GM19455 (cell line): ENCODE data around the gene S100A7.
"Not testable (repeated sequence)": the region's sequence is repeated elsewhere in the genome, so short reads cannot be mapped to it uniquely, and the experiment has no call there.

Source experiments
- ATAC-seq: cut with Tn5 transposase; IDR thresholded peaks from one replicate; pipeline ENCODE4 v1.9.1; 2021; ENCODE audit not compliant: unreplicated experiment

S100A7 gene

DNA sequence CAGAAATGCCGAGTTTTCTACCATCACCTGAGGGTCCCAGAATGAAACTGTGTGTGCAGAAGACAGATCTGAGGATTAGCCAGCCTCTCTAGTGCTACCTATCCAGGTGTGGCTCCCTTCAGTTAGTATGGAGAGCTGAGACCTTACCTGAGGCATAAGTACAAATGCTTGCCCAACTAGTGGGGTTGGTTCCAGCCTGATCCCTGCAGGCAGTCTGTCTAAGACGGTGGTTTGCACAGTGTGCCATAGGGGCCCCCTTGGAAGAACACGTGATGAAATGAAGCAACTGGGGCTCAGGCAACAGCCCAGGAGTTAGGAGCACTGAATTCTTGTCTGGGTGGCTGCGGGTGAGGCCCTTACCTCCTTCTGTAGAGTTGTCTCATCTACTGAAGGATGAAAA lies 28.5 kb downstream of the S100A7 start:
- no peak for ATAC-seq

DNA sequence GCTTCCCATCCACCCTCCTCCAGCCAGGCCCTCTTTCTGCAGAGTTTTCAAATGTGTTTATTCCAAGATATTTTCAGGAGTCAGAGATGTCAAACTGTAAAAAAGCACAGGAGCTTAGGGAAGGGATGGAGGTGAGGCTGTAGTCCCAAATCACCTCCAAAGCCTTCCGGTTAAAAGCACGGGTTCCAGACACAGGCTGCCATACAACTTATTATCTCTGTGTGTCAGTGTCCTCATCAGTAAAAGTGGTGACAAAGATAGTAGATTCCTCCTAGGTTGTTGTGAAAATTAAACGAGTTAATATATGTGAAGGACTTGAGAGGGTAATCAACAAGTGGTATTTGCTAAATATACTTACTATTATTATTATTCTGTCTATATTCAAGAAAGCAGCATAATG lies 29.0 kb downstream of the S100A7 start:
- no peak for ATAC-seq

DNA sequence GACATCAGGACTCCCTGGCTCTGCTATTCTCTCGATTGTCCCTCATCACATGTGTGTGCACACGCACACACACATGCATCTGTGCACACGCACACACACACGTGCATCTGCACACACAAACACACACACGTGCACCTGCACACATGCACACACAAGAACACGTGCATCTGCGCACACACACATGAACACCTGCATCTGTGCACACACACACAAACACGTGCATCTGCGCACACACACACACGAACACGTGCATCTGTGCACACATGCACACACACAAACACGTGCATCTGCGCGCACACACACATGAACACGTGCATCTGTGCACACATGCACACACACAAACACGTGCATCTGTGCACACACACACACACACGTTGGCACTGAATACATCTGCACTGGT lies 29.4 kb downstream of the S100A7 start:
- no peak for ATAC-seq

GRCh38 chr1:153430561-153430960 lies 29.9 kb downstream of the S100A7 start:
- no peak for ATAC-seq

DNA sequence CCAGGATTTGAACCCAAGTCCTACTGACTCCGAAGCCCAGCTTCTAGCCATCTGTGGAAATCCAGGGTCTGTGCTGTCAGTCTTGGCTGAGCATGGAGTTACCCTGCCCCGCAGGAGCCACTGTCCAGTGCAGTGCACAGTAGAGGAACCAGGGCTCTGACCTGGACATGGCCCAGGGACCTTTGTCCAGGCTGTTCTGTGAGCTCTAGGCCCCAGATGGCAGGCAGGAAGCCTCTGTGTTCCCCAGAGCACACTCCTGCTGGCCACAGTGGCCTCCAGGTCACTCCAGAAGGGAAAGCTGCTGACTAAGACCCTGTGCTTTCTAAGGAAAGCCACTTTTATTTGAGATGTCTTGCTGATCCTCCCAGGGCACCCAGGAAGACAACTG lies 30.3 kb downstream of the S100A7 start:
- no peak for ATAC-seq

GRCh38 chr1:153429266-153430165 lies 30.9 kb downstream of the S100A7 start:
- no peak for ATAC-seq

DNA sequence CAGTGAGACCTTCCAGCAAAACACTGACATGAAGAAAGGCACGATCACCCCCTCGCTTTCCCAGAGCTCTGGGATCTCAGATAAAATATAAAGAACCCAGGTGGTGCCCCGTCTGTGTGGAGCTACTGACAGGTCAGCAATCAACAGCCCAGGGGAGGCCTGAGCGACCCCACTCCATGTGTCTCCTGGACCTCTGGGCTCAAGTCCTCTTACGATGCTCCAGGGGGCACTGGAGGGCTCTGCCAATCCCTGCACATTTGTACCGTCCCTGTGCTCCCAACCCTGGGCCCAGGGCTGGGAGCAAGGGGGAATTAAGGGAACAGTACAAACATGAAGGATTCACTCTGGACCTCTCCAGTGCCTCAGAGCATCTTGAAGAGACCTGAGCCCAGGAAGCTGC lies 31.7 kb downstream of the S100A7 start:
- ATAC-seq, result no peak

- ATAC-seq, result no peak
Observed at GRCh38 chr1:153428073-153428638, 32.3 kb downstream of the S100A7 start.

DNA sequence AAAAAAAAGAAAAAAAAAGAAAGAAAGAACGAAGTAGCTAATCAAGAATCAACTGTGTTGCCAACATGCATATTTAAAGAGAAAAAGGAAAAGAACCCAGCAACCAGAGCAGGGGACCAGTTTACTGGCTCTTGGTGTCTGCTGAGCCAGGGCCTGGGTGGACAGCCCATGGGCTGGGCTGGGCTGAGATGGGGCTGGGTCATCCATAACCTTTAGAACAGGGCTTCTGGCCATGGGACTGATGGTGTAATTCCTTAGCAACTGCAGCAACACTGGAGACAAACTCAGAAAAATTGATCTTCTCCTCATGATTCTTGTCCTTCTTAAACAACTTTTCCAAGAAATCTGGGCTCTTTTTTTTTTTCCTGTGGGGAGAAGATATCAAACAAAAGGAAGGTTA lies 33.6 kb downstream of the S100A7 start:
- no peak for ATAC-seq

GRCh38 chr1:153422450-153423068 lies 37.9 kb downstream of the S100A7 start:
- ATAC-seq, result no peak

- no peak for ATAC-seq
Observed at GRCh38 chr1:153420306-153420705, 40.1 kb downstream of the S100A7 start.

- ATAC-seq, result not testable (repeated sequence)
Observed at GRCh38 chr1:153419436-153419793, 41.0 kb downstream of the S100A7 start.

DNA sequence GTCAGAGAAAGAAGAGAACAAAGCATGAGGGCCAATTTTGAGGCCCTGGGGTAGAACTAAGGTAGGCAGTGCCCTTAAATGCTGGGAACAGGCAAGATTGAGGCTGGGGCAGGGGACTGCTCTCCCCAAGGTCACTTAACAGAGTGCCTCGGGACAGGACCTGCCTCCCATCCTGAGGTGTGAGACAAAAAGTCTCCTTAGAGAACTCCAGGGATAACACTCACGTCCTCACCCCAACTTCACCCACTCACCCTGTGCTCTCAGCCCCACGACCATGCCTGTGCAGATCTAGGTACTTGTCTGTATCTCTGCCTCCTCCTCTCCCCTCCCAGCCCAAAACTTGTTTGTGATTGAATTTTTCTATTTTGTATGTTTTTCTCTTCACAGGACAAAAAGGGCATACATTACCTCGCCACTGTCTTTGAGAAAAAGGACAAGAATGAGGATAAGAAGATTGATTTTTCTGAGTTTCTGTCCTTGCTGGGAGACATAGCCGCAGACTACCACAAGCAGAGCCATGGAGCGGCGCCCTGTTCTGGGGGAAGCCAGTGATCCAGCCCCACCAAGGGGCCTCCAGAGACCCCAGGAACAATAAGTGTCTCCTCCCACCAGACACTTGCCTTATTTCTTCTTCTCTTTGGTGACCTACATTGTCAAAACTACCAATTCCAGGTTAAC lies 41.6 kb downstream of the S100A7 start:
- not testable (repeated sequence) for ATAC-seq

GRCh38 chr1:153417136-153417888 lies 43.1 kb downstream of the S100A7 start:
- ATAC-seq, result no peak

- ATAC-seq, result no peak
Observed at GRCh38 chr1:153415850-153416570, 44.4 kb downstream of the S100A7 start, which contains the start of gene S100A7A. Gene S100A7A, plus strand, starts transcription at chr1:153416520. Its CDS starts 1,563 bp downstream, at chr1:153418083.

DNA sequence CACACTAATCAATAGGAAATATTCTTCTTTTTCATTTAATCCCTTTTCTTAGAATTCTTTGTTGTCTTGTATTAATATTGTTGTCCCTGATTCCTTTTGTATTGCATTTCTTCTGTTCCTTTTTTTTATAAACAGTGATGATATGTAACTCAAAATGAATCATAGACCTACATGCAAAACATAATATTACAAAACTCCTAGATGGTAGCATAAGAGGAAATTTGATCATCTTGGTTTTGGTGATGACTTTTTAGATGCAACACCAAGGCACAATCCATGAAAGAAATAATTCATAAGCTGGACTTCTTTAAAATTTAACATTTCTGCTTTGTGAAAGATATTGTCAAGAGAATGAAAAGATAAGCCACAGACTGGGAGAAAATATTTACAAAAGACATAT lies 46.5 kb downstream of the S100A7 start:
- not testable (repeated sequence) for ATAC-seq
